Measurements from ENCODE around the gene LMOD2.

The LMOD2 gene

GRCh38 chr7:123673752-123674398 is 18.2 kb downstream of the LMOD2 start:
- Mint-ChIP-seq H3K9me3 (no peaks in the 10 kb centered on the region), H3K27me3 (ENCODE audit: low read depth) (no peaks in the 10 kb centered on the region), H3K27ac (no peak overlapping the region), H3K4me1 (ENCODE audit: low read depth) (no peaks in the 10 kb centered on the region), H3K4me3 (no peak overlapping the region), H3K36me3 (ENCODE audit: low read depth) (no peaks in the 10 kb centered on the region)

GRCh38 chr7:123674399-123675180 is 18.9 kb downstream of the LMOD2 start:
- Mint-ChIP-seq H3K27me3 (ENCODE audit: low read depth) (no peaks in the 10 kb centered on the region), H3K36me3 (ENCODE audit: low read depth) (no peaks in the 10 kb centered on the region), H3K27ac (no peak overlapping the region), H3K9me3 (no peaks in the 10 kb centered on the region), H3K4me3 (no peak overlapping the region), H3K4me1 (ENCODE audit: low read depth) (no peaks in the 10 kb centered on the region)

GRCh38 chr7:123675181-123675473 is 19.5 kb downstream of the LMOD2 start:
- H3K27ac Mint-ChIP-seq = no peak overlapping the region
- no peak overlapping the region for H3K4me3 Mint-ChIP-seq
- H3K9me3 Mint-ChIP-seq = no peaks in the 10 kb centered on the region
- no peaks in the 10 kb centered on the region for H3K27me3 Mint-ChIP-seq (ENCODE audit: low read depth)
- H3K36me3 Mint-ChIP-seq (ENCODE audit: low read depth) = no peaks in the 10 kb centered on the region
- no peaks in the 10 kb centered on the region for H3K4me1 Mint-ChIP-seq (ENCODE audit: low read depth)

GRCh38 chr7:123677061-123677715 is 21.5 kb downstream of the LMOD2 start:
- Mint-ChIP-seq H3K27me3 (ENCODE audit: low read depth) (no peaks in the 10 kb centered on the region), H3K9me3 (no peaks in the 10 kb centered on the region), H3K36me3 (ENCODE audit: low read depth) (peaks cover 3% of the 10 kb centered on the region), H3K4me3 (no peak overlapping the region), H3K4me1 (ENCODE audit: low read depth) (no peaks in the 10 kb centered on the region), H3K27ac (no peak overlapping the region)

- Mint-ChIP-seq H3K4me3 (no peak overlapping the region), H3K4me1 (ENCODE audit: low read depth) (no peaks in the 10 kb centered on the region), H3K9me3 (no peaks in the 10 kb centered on the region), H3K27ac (no peak overlapping the region), H3K36me3 (ENCODE audit: low read depth) (peaks cover 7% of the 10 kb centered on the region), H3K27me3 (ENCODE audit: low read depth) (no peaks in the 10 kb centered on the region)
Measured at GRCh38 chr7:123679614-123680013, 23.9 kb downstream of the LMOD2 start.

- H3K4me3 Mint-ChIP-seq = no peak overlapping the region
- H3K4me1 Mint-ChIP-seq (ENCODE audit: low read depth) = no peaks in the 10 kb centered on the region
- no peaks in the 10 kb centered on the region for H3K9me3 Mint-ChIP-seq
- no peak overlapping the region for H3K27ac Mint-ChIP-seq
- H3K27me3 Mint-ChIP-seq (ENCODE audit: low read depth) = no peaks in the 10 kb centered on the region
- peaks cover 7% of the 10 kb centered on the region for H3K36me3 Mint-ChIP-seq (ENCODE audit: low read depth)
Measured at GRCh38 chr7:123680580-123680979, 24.9 kb downstream of the LMOD2 start.

- H3K27ac Mint-ChIP-seq = no peak overlapping the region
- peaks cover 7% of the 10 kb centered on the region for H3K36me3 Mint-ChIP-seq (ENCODE audit: low read depth)
- H3K4me3 Mint-ChIP-seq = no peak overlapping the region
- no peaks in the 10 kb centered on the region for H3K27me3 Mint-ChIP-seq (ENCODE audit: low read depth)
- no peaks in the 10 kb centered on the region for H3K9me3 Mint-ChIP-seq
- no peaks in the 10 kb centered on the region for H3K4me1 Mint-ChIP-seq (ENCODE audit: low read depth)
Measured at GRCh38 chr7:123681561-123681960, 25.9 kb downstream of the LMOD2 start.

- H3K9me3 Mint-ChIP-seq = no peaks in the 10 kb centered on the region
- H3K27me3 Mint-ChIP-seq (ENCODE audit: low read depth) = no peaks in the 10 kb centered on the region
- no peak overlapping the region for H3K4me3 Mint-ChIP-seq
- H3K36me3 Mint-ChIP-seq (ENCODE audit: low read depth) = peaks cover 7% of the 10 kb centered on the region
- H3K4me1 Mint-ChIP-seq (ENCODE audit: low read depth) = no peaks in the 10 kb centered on the region
- no peak overlapping the region for H3K27ac Mint-ChIP-seq
Measured at GRCh38 chr7:123682690-123683089, 27.0 kb downstream of the LMOD2 start.

GRCh38 chr7:123687161-123687560 is 31.5 kb downstream of the LMOD2 start:
- H3K27ac Mint-ChIP-seq = no peak overlapping the region
- H3K9me3 Mint-ChIP-seq = no peaks in the 10 kb centered on the region
- no peaks in the 10 kb centered on the region for H3K27me3 Mint-ChIP-seq (ENCODE audit: low read depth)
- peaks cover 13% of the 10 kb centered on the region for H3K36me3 Mint-ChIP-seq (ENCODE audit: low read depth)
- H3K4me1 Mint-ChIP-seq (ENCODE audit: low read depth) = no peaks in the 10 kb centered on the region
- no peak overlapping the region for H3K4me3 Mint-ChIP-seq

- Mint-ChIP-seq H3K27me3 (ENCODE audit: low read depth) (no peaks in the 10 kb centered on the region), H3K9me3 (no peaks in the 10 kb centered on the region), H3K4me3 (no peak overlapping the region), H3K4me1 (ENCODE audit: low read depth) (no peaks in the 10 kb centered on the region), H3K27ac (no peak overlapping the region), H3K36me3 (ENCODE audit: low read depth) (peaks cover 14% of the 10 kb centered on the region)
Measured at GRCh38 chr7:123687727-123688126, 32.1 kb downstream of the LMOD2 start.

- H3K27me3 Mint-ChIP-seq (ENCODE audit: low read depth) = no peaks in the 10 kb centered on the region
- no peak overlapping the region for H3K4me3 Mint-ChIP-seq
- no peaks in the 10 kb centered on the region for H3K9me3 Mint-ChIP-seq
- no peaks in the 10 kb centered on the region for H3K4me1 Mint-ChIP-seq (ENCODE audit: low read depth)
- no peak overlapping the region for H3K27ac Mint-ChIP-seq
- peaks cover 13% of the 10 kb centered on the region for H3K36me3 Mint-ChIP-seq (ENCODE audit: low read depth)
Measured at GRCh38 chr7:123689250-123689649, 33.6 kb downstream of the LMOD2 start.

GRCh38 chr7:123690550-123690949 is 34.9 kb downstream of the LMOD2 start:
- no peak overlapping the region for H3K27ac Mint-ChIP-seq
- H3K9me3 Mint-ChIP-seq = no peaks in the 10 kb centered on the region
- H3K4me3 Mint-ChIP-seq = no peak overlapping the region
- no peaks in the 10 kb centered on the region for H3K27me3 Mint-ChIP-seq (ENCODE audit: low read depth)
- H3K36me3 Mint-ChIP-seq (ENCODE audit: low read depth) = peaks cover 19% of the 10 kb centered on the region
- no peaks in the 10 kb centered on the region for H3K4me1 Mint-ChIP-seq (ENCODE audit: low read depth)

GRCh38 chr7:123692471-123692877 is 36.8 kb downstream of the LMOD2 start:
- Mint-ChIP-seq H3K36me3 (ENCODE audit: low read depth) (peaks cover 23% of the 10 kb centered on the region), H3K27ac (no peak overlapping the region), H3K27me3 (ENCODE audit: low read depth) (no peaks in the 10 kb centered on the region), H3K4me3 (no peak overlapping the region), H3K4me1 (ENCODE audit: low read depth) (no peaks in the 10 kb centered on the region), H3K9me3 (no peaks in the 10 kb centered on the region)

- H3K36me3 Mint-ChIP-seq (ENCODE audit: low read depth) = peaks cover 19% of the 10 kb centered on the region
- H3K27ac Mint-ChIP-seq = no peak overlapping the region
Measured at GRCh38 chr7:123695944-123696677, 40.4 kb downstream of the LMOD2 start.

More at GRCh38 chr7:123695944-123696677, 40.4 kb downstream of the LMOD2 start:
- Mint-ChIP-seq H3K9me3 (no peaks in the 10 kb centered on the region), H3K27me3 (ENCODE audit: low read depth) (no peaks in the 10 kb centered on the region), H3K4me3 (no peak overlapping the region), H3K4me1 (ENCODE audit: low read depth) (no peaks in the 10 kb centered on the region)

Data from T-helper 1 cell treated with Interleukin-12 subunit alpha and Interleukin-12 subunit beta and Interleukin-4 antibody, amounts not matched to agents 30 μg/mL and 1 μg/mL, for 36 hours (primary cell).